Measurements from ENCODE around the gene MARS1.
"Not testable (repeated sequence)": the region's sequence is repeated elsewhere in the genome, so short reads cannot be mapped to it uniquely, and the experiment has no call there.

MARS1 gene

GRCh38 chr12:57553343-57554202, 65.7 kb downstream of the MARS1 start:
- no peak for DNase-seq

GRCh38 chr12:57554453-57554852, 66.6 kb downstream of the MARS1 start:
- no peak for DNase-seq

- DNase-seq, result no peak
Measured at GRCh38 chr12:57554897-57555296, 67.0 kb downstream of the MARS1 start.

GRCh38 chr12:57558864-57559263, 71.0 kb downstream of the MARS1 start:
- DNase-seq, result no peak

- DNase-seq, result no peak
Measured at GRCh38 chr12:57560516-57560915, 72.6 kb downstream of the MARS1 start.

- DNase-seq, result not testable (repeated sequence)
Measured at GRCh38 chr12:57561117-57561516, 73.2 kb downstream of the MARS1 start.

- DNase-seq, result no peak
Measured at GRCh38 chr12:57563358-57563757, 75.5 kb downstream of the MARS1 start.

GRCh38 chr12:57564178-57564740, 76.4 kb downstream of the MARS1 start:
- no peak for DNase-seq
